ENCODE results near the gene SPNS1. TPM values are rescaled to one million over a fixed set of nuclear protein-coding genes. Genes with fewer than 3 reads are reported as not detected.

Gene SPNS1
- total RNA-seq, 6 experiments from 2014 or later: 36.9 to 43.0 (median 39.9) TPM

GRCh38 chr16:28946681-28947080 lies 27.9 kb upstream of the SPNS1 start:
- H3K27me3 Mint-ChIP-seq (ENCODE audit: insufficient read depth): peaks cover 4% of the 10 kb centered on the region
- no peak overlapping the region for H3K27ac Mint-ChIP-seq
- H3K9me3 Mint-ChIP-seq: no peaks in the 10 kb centered on the region
- no peak overlapping the region for H3K4me3 Mint-ChIP-seq
- no peaks in the 10 kb centered on the region for H3K36me3 Mint-ChIP-seq (ENCODE audit: low read depth)
- no peak for DNase-seq
- peaks cover 21% of the 10 kb centered on the region for H3K4me1 Mint-ChIP-seq (ENCODE audit: low read depth)
- TF ChIP-seq CTCF (IDR thresholded peaks at IDR 0.05): no peak

- H3K36me3 Mint-ChIP-seq (ENCODE audit: low read depth): no peaks in the 10 kb centered on the region; the same call in 1 of the 2 replicates
- peak within 1 kb of the TSS; percentile 96 for H3K4me3 Mint-ChIP-seq
- no peaks in the 10 kb centered on the region for H3K9me3 Mint-ChIP-seq
- TF ChIP-seq CTCF (IDR thresholded peaks at IDR 0.05): no peak
- H3K27me3 Mint-ChIP-seq (ENCODE audit: insufficient read depth): peaks cover 2% of the 10 kb centered on the region
- peak; percentile 100 for DNase-seq
- peaks cover 24% of the 10 kb centered on the region for H3K4me1 Mint-ChIP-seq (ENCODE audit: low read depth)
- H3K27ac Mint-ChIP-seq: peak within 1 kb of the TSS; percentile 78
These were observed 23.7 kb upstream of the SPNS1 start, which contains the start of gene NFATC2IP for GRCh38 chr16:28950648-28951409. TSS of gene NFATC2IP (plus strand) at chr16:28950937. CDS start at chr16:28951012, 75 bp downstream.

- H3K27me3 Mint-ChIP-seq (ENCODE audit: insufficient read depth): peaks cover 2% of the 10 kb centered on the region
- peak overlapping the region; percentile 96 for H3K4me3 Mint-ChIP-seq
- H3K9me3 Mint-ChIP-seq: no peaks in the 10 kb centered on the region
- peaks cover 2% of the 10 kb centered on the region; the same call in 1 of the 2 replicates for H3K36me3 Mint-ChIP-seq (ENCODE audit: low read depth)
- no peak for DNase-seq
- TF ChIP-seq CTCF (IDR thresholded peaks at IDR 0.05): no peak
- peaks cover 21% of the 10 kb centered on the region for H3K4me1 Mint-ChIP-seq (ENCODE audit: low read depth)
- peak overlapping the region; percentile 78 for H3K27ac Mint-ChIP-seq
These were observed 23.1 kb upstream of the SPNS1 start for GRCh38 chr16:28951410-28951943.

DNA sequence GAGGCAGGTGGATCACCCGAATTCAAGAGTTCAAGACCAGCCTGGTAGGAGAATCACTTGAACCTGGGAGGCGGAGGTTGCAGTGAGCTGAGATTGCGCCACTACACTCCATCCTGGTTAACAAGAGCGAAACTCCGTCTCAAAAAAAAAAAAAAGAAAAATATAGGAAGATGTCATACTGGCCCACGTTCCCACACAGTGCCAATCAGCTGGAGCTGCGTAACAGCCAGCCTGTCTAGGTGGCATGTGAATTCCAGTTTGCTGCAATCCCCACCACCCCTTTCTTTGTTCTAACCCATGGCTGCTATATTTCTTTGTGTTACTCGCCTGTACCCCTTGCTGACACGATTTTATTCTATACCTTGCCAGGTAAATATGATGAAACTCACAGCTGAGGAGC lies 16.4 kb upstream of the SPNS1 start:
- no peak for TF ChIP-seq CTCF (IDR thresholded peaks at IDR 0.05)
- peaks cover 8% of the 10 kb centered on the region; the same call in 1 of the 2 replicates for H3K36me3 Mint-ChIP-seq (ENCODE audit: low read depth)
- no peak for DNase-seq

GRCh38 chr16:28958836-28959235 lies 15.7 kb upstream of the SPNS1 start:
- H3K36me3 Mint-ChIP-seq (ENCODE audit: low read depth): peaks cover 8% of the 10 kb centered on the region; the same call in 1 of the 2 replicates
- no peak overlapping the region for H3K4me3 Mint-ChIP-seq
- H3K4me1 Mint-ChIP-seq (ENCODE audit: low read depth): no peaks in the 10 kb centered on the region
- no peaks in the 10 kb centered on the region for H3K9me3 Mint-ChIP-seq
- no peaks in the 10 kb centered on the region; the same call in 1 of the 2 replicates for H3K27me3 Mint-ChIP-seq (ENCODE audit: insufficient read depth)
- DNase-seq: no peak
- H3K27ac Mint-ChIP-seq: no peak overlapping the region
- no peak for TF ChIP-seq CTCF (IDR thresholded peaks at IDR 0.05)

More for the DNA sequence above, 16.4 kb upstream of the SPNS1 start:
- Mint-ChIP-seq H3K4me1 (ENCODE audit: low read depth) (no peaks in the 10 kb centered on the region), H3K9me3 (no peaks in the 10 kb centered on the region), H3K4me3 (no peak overlapping the region), H3K27me3 (ENCODE audit: insufficient read depth) (no peaks in the 10 kb centered on the region; the same call in 1 of the 2 replicates), H3K27ac (no peak overlapping the region)

All from HFFc6 (cell line).